SK-N-MC (cell line): Measurements from ENCODE around the gene KCNK10.

Experiments
- EZH2 ChIP-seq: fragments of 200-600 bp; sonication (generic); IDR thresholded peaks from one replicate; pipeline ENCODE4 v1.6.1; 2017; ENCODE audit warnings: antibody characterized with exemption
- FOXP2 ChIP-seq: optimal IDR thresholded peaks from 2 replicates; pipeline ENCODE3; 2011; ENCODE audit warnings: mild to moderate bottlenecking, moderate library complexity; ENCODE audit not compliant: insufficient read depth; ENCODE audit errors: extremely low read length, control extremely low read depth
- POLR2AphosphoS5 ChIP-seq: IDR thresholded peaks from 2 replicates; pipeline ENCODE4 v1.6.1; 2012; ENCODE audit warnings: mild to moderate bottlenecking, low read depth, low read length, borderline replicate concordance

GRCh38 chr14:88181072-88181471 lies 142.0 kb downstream of the KCNK10 start:
- TF ChIP-seq POLR2AphosphoS5 (no peak), EZH2 (no peak), FOXP2 (no peak)
